HG03108 (cell line): Measurements from ENCODE around the gene RYR3.

ENCODE experiments used
- ATAC-seq: cut with Tn5 transposase; IDR thresholded peaks from one replicate; pipeline ENCODE4 v1.9.1; 2021; ENCODE audit warnings: moderate library complexity; ENCODE audit not compliant: unreplicated experiment

RYR3 gene

GRCh38 chr15:33317896-33318295 is 7.1 kb downstream of the RYR3 start:
- ATAC-seq, result no peak

GRCh38 chr15:33320017-33320416 is 9.2 kb downstream of the RYR3 start:
- no peak for ATAC-seq

GRCh38 chr15:33322091-33322490 is 11.3 kb downstream of the RYR3 start:
- no peak for ATAC-seq

- ATAC-seq, result no peak
Measured at GRCh38 chr15:33324609-33325008, 13.8 kb downstream of the RYR3 start.

- ATAC-seq, result no peak
Measured at GRCh38 chr15:33326908-33327307, 16.1 kb downstream of the RYR3 start.

GRCh38 chr15:33328106-33328505 is 17.3 kb downstream of the RYR3 start:
- no peak for ATAC-seq

GRCh38 chr15:33329457-33329856 is 18.7 kb downstream of the RYR3 start:
- ATAC-seq, result no peak

GRCh38 chr15:33330931-33331330 is 20.2 kb downstream of the RYR3 start:
- no peak for ATAC-seq

- ATAC-seq, result no peak
Measured at GRCh38 chr15:33341953-33342352, 31.2 kb downstream of the RYR3 start.

GRCh38 chr15:33343275-33343674 is 32.5 kb downstream of the RYR3 start:
- ATAC-seq, result no peak

GRCh38 chr15:33344111-33344510 is 33.3 kb downstream of the RYR3 start:
- ATAC-seq, result no peak

- no peak for ATAC-seq
Measured at GRCh38 chr15:33344530-33344929, 33.8 kb downstream of the RYR3 start.

- no peak for ATAC-seq
Measured at GRCh38 chr15:33354411-33354810, 43.6 kb downstream of the RYR3 start.

GRCh38 chr15:33357845-33358244 is 47.1 kb downstream of the RYR3 start:
- ATAC-seq, result no peak

- no peak for ATAC-seq
Measured at GRCh38 chr15:33358306-33358705, 47.5 kb downstream of the RYR3 start.

- ATAC-seq, result no peak
Measured at GRCh38 chr15:33360886-33361285, 50.1 kb downstream of the RYR3 start.

- no peak for ATAC-seq
Measured at GRCh38 chr15:33369941-33370622, 59.3 kb downstream of the RYR3 start.

- no peak for ATAC-seq
Measured at GRCh38 chr15:33370623-33371020, 59.9 kb downstream of the RYR3 start.

GRCh38 chr15:33371159-33371558 is 60.4 kb downstream of the RYR3 start:
- ATAC-seq, result no peak

GRCh38 chr15:33374226-33374914 is 63.6 kb downstream of the RYR3 start:
- no peak for ATAC-seq

- no peak for ATAC-seq
Measured at GRCh38 chr15:33375236-33375635, 64.5 kb downstream of the RYR3 start.

- no peak for ATAC-seq
Measured at GRCh38 chr15:33377204-33377603, 66.4 kb downstream of the RYR3 start.
